ENCODE data around the gene SEMA4D.

Gene SEMA4D

GRCh38 chr9:89433826-89434225 is 64.1 kb downstream of the SEMA4D start:
- in situ Hi-C loops (cut with MboI; ENCODE audit: low sequenced_read_pairs, unreplicated experiment): no loop called here
- TF ChIP-seq, protein P1, sequence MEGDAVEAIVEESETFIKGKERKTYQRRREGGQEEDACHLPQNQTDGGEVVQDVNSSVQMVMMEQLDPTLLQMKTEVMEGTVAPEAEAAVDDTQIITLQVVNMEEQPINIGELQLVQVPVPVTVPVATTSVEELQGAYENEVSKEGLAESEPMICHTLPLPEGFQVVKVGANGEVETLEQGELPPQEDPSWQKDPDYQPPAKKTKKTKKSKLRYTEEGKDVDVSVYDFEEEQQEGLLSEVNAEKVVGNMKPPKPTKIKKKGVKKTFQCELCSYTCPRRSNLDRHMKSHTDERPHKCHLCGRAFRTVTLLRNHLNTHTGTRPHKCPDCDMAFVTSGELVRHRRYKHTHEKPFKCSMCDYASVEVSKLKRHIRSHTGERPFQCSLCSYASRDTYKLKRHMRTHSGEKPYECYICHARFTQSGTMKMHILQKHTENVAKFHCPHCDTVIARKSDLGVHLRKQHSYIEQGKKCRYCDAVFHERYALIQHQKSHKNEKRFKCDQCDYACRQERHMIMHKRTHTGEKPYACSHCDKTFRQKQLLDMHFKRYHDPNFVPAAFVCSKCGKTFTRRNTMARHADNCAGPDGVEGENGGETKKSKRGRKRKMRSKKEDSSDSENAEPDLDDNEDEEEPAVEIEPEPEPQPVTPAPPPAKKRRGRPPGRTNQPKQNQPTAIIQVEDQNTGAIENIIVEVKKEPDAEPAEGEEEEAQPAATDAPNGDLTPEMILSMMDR (IDR thresholded peaks at IDR 0.05; ENCODE audit: borderline replicate concordance, control extremely low read depth, extremely low read depth, insufficient read depth, missing control alignments): no peak
- no peak for DNase-seq (ENCODE audit: low spot score)

- in situ Hi-C loops (cut with MboI; ENCODE audit: low sequenced_read_pairs, unreplicated experiment): no loop called here
- DNase-seq (ENCODE audit: low spot score): no peak
- TF ChIP-seq, protein P1 (IDR thresholded peaks at IDR 0.05; ENCODE audit: borderline replicate concordance, control extremely low read depth, extremely low read depth, insufficient read depth, missing control alignments): no peak
These were observed 64.9 kb downstream of the SEMA4D start for GRCh38 chr9:89432986-89433530.

- in situ Hi-C loops (cut with MboI; ENCODE audit: low sequenced_read_pairs, unreplicated experiment): no loop called here
- TF ChIP-seq, protein P1 (IDR thresholded peaks at IDR 0.05; ENCODE audit: borderline replicate concordance, control extremely low read depth, extremely low read depth, insufficient read depth, missing control alignments): no peak
- no peak for DNase-seq (ENCODE audit: low spot score)
These were observed 65.8 kb downstream of the SEMA4D start for GRCh38 chr9:89431930-89432725.

- in situ Hi-C loops (cut with MboI; ENCODE audit: low sequenced_read_pairs, unreplicated experiment): no loop called here
- no peak for DNase-seq (ENCODE audit: low spot score)
- TF ChIP-seq, protein P1 (IDR thresholded peaks at IDR 0.05; ENCODE audit: borderline replicate concordance, control extremely low read depth, extremely low read depth, insufficient read depth, missing control alignments): no peak
These were observed 66.9 kb downstream of the SEMA4D start for GRCh38 chr9:89430995-89431394.

DNA sequence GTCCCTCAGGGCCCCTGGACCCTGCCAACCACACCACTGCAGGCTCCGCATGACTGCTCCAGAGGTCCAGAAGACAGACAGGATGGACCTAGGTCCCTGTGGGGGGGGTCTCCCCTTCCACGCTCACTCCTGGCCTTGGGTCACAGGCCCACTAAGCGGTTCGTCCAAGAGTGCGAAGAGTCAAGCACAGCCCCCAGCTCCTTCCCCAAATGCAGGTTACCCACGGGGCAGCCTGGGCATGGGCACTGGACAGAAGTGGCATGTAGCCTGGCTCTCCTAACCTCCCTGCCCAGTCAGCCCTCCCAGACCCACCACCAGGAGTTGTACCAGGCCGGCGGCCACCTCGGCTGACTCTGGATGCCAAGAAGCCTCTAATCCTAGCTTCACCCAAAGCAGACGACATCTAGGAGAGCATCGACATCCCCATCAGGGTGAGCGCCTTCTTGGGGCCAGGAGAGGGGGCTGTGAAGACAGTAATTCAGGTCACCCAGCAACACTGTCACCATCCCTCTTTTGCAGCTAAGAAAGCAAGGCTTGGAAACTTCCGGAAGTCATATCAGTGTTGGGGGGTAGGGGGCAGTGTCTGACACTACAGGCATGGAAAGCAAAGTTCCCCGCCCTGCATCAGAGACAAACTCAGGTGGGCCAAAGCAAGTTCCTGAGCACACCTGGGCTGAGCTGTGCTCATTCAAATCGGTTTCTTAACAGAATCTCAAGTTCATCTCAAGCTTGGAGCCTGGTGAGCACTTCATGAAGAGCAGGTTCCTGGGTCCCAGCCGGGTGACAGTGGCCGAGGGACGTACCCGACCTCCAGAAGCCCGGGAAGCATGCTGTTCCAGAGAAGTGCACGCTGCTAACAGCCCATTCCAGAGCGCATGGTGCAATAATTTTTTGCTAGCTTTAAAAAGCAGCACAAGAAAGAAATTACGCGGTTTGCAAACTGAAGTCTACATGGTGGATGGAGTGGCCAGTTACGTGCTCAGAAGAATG is 68.7 kb downstream of the SEMA4D start:
- in situ Hi-C loops (cut with MboI; ENCODE audit: low sequenced_read_pairs, unreplicated experiment): no loop called here
- TF ChIP-seq, protein P1 (IDR thresholded peaks at IDR 0.05; ENCODE audit: borderline replicate concordance, control extremely low read depth, extremely low read depth, insufficient read depth, missing control alignments): peak; percentile 24
- DNase-seq (ENCODE audit: low spot score): peak; percentile 79

DNA sequence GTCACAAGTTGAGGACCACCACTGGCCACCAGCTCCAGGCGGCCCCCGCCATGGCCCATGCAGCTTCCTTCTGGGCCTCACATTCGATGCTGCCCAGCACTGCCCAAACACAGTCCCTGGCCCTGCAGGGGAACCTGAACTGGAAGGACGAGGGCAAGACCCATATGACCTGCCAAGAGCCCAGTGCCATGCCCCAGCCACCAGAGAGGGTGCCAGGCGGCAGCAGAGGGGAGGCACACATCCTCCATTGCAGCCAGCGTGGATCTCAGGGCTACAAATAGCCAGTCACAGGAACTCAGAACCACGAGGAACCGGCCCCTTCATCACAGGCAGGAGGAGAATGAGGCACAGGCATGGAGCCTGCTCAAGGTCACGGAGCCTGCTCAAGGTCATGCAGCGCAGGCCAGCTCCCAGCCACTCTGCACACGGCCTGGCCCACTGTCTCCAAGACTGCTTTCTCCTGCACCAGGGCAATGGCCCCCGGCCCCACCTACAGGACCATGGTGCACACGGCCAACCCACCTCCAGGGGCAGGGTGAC is 69.6 kb downstream of the SEMA4D start:
- TF ChIP-seq, protein P1 (IDR thresholded peaks at IDR 0.05; ENCODE audit: borderline replicate concordance, control extremely low read depth, extremely low read depth, insufficient read depth, missing control alignments): no peak
- no peak for DNase-seq (ENCODE audit: low spot score)
- in situ Hi-C loops (cut with MboI; ENCODE audit: low sequenced_read_pairs, unreplicated experiment): no loop called here
